Hepatocyte (in vitro differentiated cells): ENCODE results near the gene DRAP1. TPM values are rescaled to one million over a fixed set of nuclear protein-coding genes. Genes with fewer than 3 reads are reported as not detected.

Experiments
- DNase-seq: peaks from one replicate; pipeline ENCODE4 v3.0.0-alpha.2; 2016; ENCODE audit warnings: low spot score
- H2AFZ ChIP-seq: fragments of 200-600 bp; sonication (generic); 2 replicates; pipeline ENCODE4 v1.6.0; 2016; ENCODE audit warnings: antibody characterized with exemption, mild to moderate bottlenecking
- H3K27ac ChIP-seq: fragments of 200-600 bp; sonication (generic); 2 replicates; pipeline ENCODE4 v1.5.1; 2016; ENCODE audit warnings: mild to moderate bottlenecking
- H3K27me3 ChIP-seq: fragments of 200-600 bp; sonication (generic); 2 replicates; pipeline ENCODE4 v1.6.1; 2016
- H3K36me3 ChIP-seq: fragments of 200-600 bp; sonication (generic); replicated peaks from 2 replicates; pipeline ENCODE4 v1.5.1; 2016; ENCODE audit warnings: low read depth; ENCODE audit not compliant: insufficient read depth
- H3K4me1 ChIP-seq: fragments of 200-600 bp; sonication (generic); 2 replicates; pipeline ENCODE4 v1.5.1; 2016; ENCODE audit warnings: mild to moderate bottlenecking, moderate library complexity; ENCODE audit not compliant: insufficient read depth
- H3K4me2 ChIP-seq: fragments of 200-600 bp; sonication (generic); 2 replicates; pipeline ENCODE4 v1.6.0; 2016
- H3K4me3 ChIP-seq: fragments of 200-600 bp; sonication (generic); 2 replicates; pipeline ENCODE4 v1.5.1; 2016; ENCODE audit warnings: mild to moderate bottlenecking
- H3K79me2 ChIP-seq: fragments of 200-600 bp; sonication (generic); 2 replicates; pipeline ENCODE4 v1.6.0; 2017; ENCODE audit warnings: mild to moderate bottlenecking
- H3K9me2 ChIP-seq: fragments of 200-600 bp; sonication (generic); replicated peaks from 2 replicates; pipeline ENCODE4 v1.6.0; 2017; ENCODE audit warnings: mild to moderate bottlenecking; ENCODE audit not compliant: insufficient read depth
- H3K9me3 ChIP-seq: fragments of 200-600 bp; sonication (generic); 2 replicates; pipeline ENCODE4 v1.5.1; 2016; ENCODE audit warnings: low read depth, mild to moderate bottlenecking
- H4K20me1 ChIP-seq: fragments of 200-600 bp; sonication (generic); 2 replicates; pipeline ENCODE4 v1.6.0; 2016; ENCODE audit warnings: mild to moderate bottlenecking; ENCODE audit not compliant: insufficient read depth, poor library complexity, severe bottlenecking
- EZH2 ChIP-seq: fragments of 200-600 bp; sonication (generic); IDR thresholded peaks from 2 replicates; pipeline ENCODE4 v1.6.1; 2016; ENCODE audit warnings: antibody characterized with exemption, mild to moderate bottlenecking, borderline replicate concordance
- EZH2phosphoT487 ChIP-seq: fragments of 200-600 bp; sonication (generic); IDR thresholded peaks from one replicate; pipeline ENCODE4 v1.6.1; 2018; ENCODE audit warnings: antibody characterized with exemption, mild to moderate bottlenecking, low read depth, moderate library complexity; ENCODE audit not compliant: unreplicated experiment, severe bottlenecking
- WGBS: methylation state at CpG from one replicate; pipeline ENCODE4 v1.1.6; 2016; ENCODE audit warnings: low lambda C conversion rate; ENCODE audit errors: missing lambda C conversion rate; 5-methylcytosine and 5-hydroxymethylcytosine counted together
- polyA plus RNA-seq: library from polyadenylated mRNA; unstranded; fragments of >200 nt; fragmentation: Nextera tagmentation; extraction: Ambion mirVana; gene quantifications from 2 replicates; pipeline ENCODE4 v1.2.1, GENCODE V29; 2016
- total RNA-seq: library from RNA; depleted of rRNA; stranded (reverse); fragments of >200 nt; gene quantifications from 2 replicates; pipeline ENCODE4 v1.2.3, GENCODE V29; 2014
- TF ChIP-seq, protein P1 (sequence below): fragments of 200-600 bp; sonication (generic); IDR thresholded peaks from 2 replicates; pipeline ENCODE4 v1.5.1; 2016; ENCODE audit warnings: antibody characterized with exemption, mild to moderate bottlenecking; ENCODE audit not compliant: poor library complexity

Gene DRAP1
- total and polyA plus RNA-seq, 2 experiments from 2014 or later = 59.1 to 158 TPM

DNA sequence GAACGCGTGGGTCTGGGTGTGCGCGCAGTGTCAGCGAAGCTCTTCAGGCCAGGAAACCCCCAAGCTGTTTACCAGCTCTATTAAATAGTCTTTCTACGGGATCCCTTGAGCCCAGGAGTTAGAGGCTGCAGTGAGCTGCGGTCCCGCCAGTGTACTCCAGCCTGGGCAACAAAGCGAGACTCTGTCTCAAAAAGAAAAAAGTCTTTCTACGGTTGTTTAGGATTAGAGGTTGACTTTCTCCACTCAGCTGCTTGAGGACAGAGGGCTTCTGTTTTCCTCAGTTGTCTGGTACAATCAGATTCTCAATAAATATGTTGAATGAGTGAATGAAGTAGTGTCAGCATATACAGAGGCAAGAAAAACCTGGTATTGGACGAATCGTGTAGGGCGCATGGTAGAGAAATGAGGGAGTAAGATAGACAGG lies 42.9 kb downstream of the DRAP1 start:
- no peak for DNase-seq
- H3K36me3 ChIP-seq = no peaks in the 10 kb centered on the region
- H3K4me3 ChIP-seq = peak overlapping the region; percentile 44
- no peak overlapping the region for H3K27ac ChIP-seq
- peak overlapping the region; percentile 72 for H2AFZ ChIP-seq
- peaks cover 3% of the 10 kb centered on the region for H4K20me1 ChIP-seq
- peaks cover 28% of the 10 kb centered on the region for H3K79me2 ChIP-seq
- TF ChIP-seq EZH2 (no peak), EZH2phosphoT487 (no peak)
- TF ChIP-seq, protein P1, sequence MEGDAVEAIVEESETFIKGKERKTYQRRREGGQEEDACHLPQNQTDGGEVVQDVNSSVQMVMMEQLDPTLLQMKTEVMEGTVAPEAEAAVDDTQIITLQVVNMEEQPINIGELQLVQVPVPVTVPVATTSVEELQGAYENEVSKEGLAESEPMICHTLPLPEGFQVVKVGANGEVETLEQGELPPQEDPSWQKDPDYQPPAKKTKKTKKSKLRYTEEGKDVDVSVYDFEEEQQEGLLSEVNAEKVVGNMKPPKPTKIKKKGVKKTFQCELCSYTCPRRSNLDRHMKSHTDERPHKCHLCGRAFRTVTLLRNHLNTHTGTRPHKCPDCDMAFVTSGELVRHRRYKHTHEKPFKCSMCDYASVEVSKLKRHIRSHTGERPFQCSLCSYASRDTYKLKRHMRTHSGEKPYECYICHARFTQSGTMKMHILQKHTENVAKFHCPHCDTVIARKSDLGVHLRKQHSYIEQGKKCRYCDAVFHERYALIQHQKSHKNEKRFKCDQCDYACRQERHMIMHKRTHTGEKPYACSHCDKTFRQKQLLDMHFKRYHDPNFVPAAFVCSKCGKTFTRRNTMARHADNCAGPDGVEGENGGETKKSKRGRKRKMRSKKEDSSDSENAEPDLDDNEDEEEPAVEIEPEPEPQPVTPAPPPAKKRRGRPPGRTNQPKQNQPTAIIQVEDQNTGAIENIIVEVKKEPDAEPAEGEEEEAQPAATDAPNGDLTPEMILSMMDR = no peak
- no peaks in the 10 kb centered on the region for H3K9me3 ChIP-seq
- H3K4me1 ChIP-seq = peaks cover 11% of the 10 kb centered on the region
- H3K27me3 ChIP-seq = no peaks in the 10 kb centered on the region
- no peaks in the 10 kb centered on the region for H3K9me2 ChIP-seq
- H3K4me2 ChIP-seq = peak overlapping the region; percentile 89
- WGBS = 14% methylated on average over 13 of the region's 13 CpGs

DNA sequence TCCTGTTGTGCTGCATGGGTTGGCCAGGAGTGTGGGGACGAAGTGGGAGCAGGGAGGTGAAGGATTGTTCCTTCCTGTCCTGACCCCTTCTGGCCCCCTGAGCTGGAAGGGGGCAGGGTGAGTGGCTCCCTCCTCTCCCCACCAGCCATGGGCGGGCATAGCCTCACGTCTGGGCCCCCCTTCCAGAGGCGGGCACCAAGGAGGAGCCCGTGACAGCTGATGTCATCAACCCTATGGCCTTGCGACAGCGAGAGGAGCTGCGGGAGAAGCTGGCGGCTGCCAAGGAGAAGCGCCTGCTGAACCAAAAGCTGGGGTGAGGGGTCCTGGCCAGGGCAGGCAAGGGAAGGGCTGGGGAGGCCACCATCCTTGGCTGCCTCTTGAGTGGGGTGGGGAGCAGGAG lies 45.7 kb downstream of the DRAP1 start:
- Histone ChIP-seq H3K4me1 (peaks cover 11% of the 10 kb centered on the region), H3K4me3 (no peak overlapping the region), H3K79me2 (peaks cover 28% of the 10 kb centered on the region), H2AFZ (no peak overlapping the region), H3K4me2 (no peak overlapping the region), H3K36me3 (no peaks in the 10 kb centered on the region), H3K9me3 (no peaks in the 10 kb centered on the region), H4K20me1 (peaks cover 3% of the 10 kb centered on the region), H3K27me3 (no peaks in the 10 kb centered on the region), H3K9me2 (no peaks in the 10 kb centered on the region), H3K27ac (no peak overlapping the region)
- DNase-seq = no peak
- TF ChIP-seq, protein P1 = no peak
- WGBS = 91% methylated on average over 10 of the region's 10 CpGs

DNA sequence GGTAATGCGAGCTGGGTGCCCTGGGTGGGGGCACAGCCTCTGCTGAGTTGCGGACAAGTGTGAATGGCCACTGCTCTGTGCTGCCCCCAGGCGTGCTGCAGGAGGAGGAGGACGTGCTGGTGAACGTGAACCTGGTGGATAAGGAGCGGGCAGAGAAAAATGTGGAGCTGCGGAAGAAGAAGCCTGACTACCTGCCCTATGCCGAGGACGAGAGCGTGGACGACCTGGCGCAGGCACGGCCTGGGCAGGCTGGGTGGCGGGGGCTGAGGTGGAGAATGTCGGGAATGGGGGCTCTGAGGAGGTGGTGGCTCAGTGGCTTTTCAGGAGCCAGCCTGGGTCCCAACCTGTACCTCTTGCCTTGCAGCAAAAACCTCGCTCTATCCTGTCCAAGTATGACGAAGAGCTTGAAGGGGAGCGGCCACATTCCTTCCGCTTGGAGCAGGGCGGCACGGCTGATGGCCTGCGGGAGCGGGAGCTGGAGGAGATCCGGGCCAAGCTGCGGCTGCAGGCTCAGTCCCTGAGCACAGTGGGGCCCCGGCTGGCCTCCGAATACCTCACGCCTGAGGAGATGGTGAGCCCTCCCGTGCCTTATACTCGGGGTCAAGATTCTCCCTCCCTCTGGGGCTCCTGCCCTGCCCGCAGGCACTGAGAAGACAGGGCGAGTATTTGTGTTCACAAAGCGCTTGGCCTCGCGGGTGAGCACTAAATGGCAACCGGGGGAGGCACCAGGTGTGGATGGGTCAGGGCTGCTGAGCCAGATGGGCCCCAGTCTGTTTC lies 46.9 kb downstream of the DRAP1 start:
- no peak overlapping the region for H3K27ac ChIP-seq
- H3K4me2 ChIP-seq = no peak overlapping the region
- no peaks in the 10 kb centered on the region for H3K27me3 ChIP-seq
- peaks cover 3% of the 10 kb centered on the region for H4K20me1 ChIP-seq
- no peaks in the 10 kb centered on the region for H3K9me3 ChIP-seq
- H2AFZ ChIP-seq = no peak overlapping the region
- no peak overlapping the region for H3K4me3 ChIP-seq
- H3K4me1 ChIP-seq = peaks cover 11% of the 10 kb centered on the region
- H3K79me2 ChIP-seq = peaks cover 28% of the 10 kb centered on the region
- DNase-seq = no peak
- no peaks in the 10 kb centered on the region for H3K9me2 ChIP-seq
- H3K36me3 ChIP-seq = no peaks in the 10 kb centered on the region
- 94% methylated on average over 35 of the region's 36 CpGs for WGBS
- TF ChIP-seq EZH2 = no peak
- TF ChIP-seq EZH2phosphoT487 = no peak
- TF ChIP-seq, protein P1 = no peak
